GM18873 (cell line): Measurements from ENCODE around the gene LMAN1L.
"Not testable (repeated sequence)": the region's sequence is repeated elsewhere in the genome, so short reads cannot be mapped to it uniquely, and the experiment has no call there.

Experiments used
- ATAC-seq: cut with Tn5 transposase; IDR thresholded peaks from one replicate; pipeline ENCODE4 v1.9.1; 2021; ENCODE audit warnings: mild to moderate bottlenecking, moderate library complexity, moderate number of reproducible peaks; ENCODE audit not compliant: unreplicated experiment, low FRiP score

Gene LMAN1L

DNA sequence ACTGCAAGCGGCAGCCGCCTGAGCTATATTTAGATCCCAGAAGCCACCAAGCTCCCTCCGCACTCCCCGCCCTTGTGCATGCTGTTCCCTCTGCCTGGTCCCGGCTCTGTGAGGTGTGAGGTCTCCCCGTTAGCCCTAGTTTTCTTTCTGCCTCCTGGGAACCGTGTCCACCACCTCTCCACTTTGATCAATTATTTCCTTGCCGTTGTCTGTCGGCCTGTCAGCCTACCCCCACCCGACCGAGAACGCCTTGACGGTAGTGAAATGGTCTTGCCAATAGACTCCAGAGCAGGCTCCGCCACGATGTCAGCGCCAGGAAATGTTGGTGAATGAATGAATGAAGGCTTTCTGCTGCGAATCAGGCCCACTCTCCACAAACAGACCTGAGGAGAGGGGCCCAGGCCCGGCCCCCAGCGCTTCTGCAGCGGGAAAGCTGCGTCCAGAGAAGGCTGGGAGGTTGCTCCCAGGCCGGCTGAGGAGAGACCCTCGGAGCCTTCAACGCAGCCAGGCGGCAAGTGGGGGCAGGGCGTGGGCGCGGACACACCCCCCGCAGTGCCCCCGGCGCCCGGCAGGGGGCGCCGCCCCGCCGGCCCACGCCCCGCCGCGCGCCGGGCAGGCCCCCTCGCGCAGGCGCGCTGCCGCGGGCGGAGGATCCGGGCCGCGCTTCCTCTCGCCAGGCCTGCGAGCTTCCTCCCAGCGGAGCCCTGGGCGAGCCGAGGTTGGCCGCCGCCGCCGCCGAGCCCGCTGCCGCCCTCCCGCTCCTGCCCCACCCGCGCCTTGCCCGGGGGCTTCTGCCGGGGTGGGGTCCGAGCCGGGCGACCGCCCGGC, 31.0 kb upstream of the LMAN1L start, which contains the start of gene CSK:
CSK (plus strand) TSS at position 650 of the 828 bp plus-strand sequence. CDS start 16,218 bp downstream, outside the sequence.
- ATAC-seq, result no peak

DNA sequence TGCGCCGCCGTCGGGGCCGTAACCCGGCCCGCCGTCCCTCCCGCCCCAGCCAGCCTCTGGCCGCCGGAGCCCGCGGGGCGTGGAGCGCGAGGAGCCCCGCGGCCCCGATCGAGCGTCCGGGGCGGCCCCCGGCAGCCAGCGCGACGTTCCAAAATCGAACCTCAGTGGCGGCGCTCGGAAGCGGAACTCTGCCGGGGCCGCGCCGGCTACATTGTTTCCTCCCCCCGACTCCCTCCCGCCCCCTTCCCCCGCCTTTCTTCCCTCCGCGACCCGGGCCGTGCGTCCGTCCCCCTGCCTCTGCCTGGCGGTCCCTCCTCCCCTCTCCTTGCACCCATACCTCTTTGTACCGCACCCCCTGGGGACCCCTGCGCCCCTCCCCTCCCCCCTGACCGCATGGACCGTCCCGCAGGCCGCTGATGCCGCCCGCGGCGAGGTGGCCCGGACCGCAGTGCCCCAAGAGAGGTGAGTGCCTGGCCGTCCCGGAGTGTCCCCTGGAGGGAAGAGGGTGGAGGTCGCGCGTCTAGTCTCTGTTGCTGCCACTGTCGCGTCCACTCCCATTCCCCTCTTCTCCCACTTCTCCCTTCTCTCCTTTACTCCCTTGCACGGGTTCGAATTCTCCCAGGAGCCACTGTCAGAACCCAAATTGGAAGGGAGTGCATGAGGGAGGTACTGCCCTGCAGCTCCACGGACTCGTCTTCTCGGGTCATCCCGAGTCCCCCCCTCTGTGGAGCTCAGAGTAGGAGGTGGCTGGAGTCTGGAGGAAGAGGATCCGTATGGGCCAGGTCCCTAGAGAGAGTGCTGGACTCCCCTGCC, 30.2 kb upstream of the LMAN1L start:
- no peak for ATAC-seq

DNA sequence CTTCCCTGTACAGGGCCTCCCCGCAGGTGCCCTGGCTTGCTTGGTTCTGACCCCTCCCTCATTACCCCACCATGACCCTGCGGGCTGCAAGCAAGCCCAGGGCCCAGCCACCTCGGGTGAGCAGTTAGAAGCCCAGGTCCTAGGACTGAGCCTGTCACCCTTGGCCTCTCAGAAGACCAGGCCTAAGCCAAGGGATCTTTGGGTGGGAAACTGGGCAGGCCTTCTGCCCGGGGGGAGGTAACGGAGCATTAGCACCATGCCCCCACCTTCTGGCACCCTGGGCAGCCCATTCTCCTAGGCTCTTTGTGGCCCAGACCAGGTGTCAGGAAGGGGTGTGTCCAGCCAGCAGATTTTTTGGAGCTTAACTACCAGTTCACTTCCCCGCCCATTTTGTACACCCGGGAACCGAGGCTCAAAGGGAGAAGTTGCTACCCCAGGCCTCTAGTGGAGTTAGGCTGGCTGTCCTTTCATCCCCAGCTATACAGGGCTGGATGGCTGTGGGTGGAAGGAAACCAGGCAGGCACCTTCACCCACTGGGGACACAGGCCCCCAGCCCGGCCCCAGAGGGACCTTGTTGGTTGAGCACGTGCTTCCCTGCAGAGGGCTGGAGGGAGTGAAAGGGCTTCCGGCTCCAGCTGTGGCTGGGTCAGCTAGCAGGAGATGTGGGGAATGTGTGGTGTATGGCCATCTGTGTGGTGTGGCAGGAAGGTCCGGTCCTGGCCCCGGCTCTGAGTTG, 29.4 kb upstream of the LMAN1L start:
- no peak for ATAC-seq

DNA sequence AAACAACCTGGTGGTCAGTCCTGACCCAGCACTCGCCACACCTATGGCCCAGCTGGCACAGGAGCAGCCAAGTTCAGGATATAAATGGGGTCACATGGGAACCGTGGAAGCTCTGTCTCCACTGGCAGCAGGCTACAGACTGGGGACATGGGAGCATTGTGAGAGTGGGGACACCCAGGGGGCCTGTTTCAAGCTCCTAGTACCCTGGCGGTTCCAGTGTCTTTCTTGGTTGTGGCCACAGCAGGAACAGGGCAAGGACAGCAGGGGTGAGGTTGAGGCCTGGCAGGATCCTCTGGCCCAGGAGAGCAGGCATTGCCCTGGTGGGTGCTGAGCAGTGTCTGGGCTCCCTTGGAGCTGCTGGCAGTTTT, 28.8 kb upstream of the LMAN1L start:
- ATAC-seq, result no peak

DNA sequence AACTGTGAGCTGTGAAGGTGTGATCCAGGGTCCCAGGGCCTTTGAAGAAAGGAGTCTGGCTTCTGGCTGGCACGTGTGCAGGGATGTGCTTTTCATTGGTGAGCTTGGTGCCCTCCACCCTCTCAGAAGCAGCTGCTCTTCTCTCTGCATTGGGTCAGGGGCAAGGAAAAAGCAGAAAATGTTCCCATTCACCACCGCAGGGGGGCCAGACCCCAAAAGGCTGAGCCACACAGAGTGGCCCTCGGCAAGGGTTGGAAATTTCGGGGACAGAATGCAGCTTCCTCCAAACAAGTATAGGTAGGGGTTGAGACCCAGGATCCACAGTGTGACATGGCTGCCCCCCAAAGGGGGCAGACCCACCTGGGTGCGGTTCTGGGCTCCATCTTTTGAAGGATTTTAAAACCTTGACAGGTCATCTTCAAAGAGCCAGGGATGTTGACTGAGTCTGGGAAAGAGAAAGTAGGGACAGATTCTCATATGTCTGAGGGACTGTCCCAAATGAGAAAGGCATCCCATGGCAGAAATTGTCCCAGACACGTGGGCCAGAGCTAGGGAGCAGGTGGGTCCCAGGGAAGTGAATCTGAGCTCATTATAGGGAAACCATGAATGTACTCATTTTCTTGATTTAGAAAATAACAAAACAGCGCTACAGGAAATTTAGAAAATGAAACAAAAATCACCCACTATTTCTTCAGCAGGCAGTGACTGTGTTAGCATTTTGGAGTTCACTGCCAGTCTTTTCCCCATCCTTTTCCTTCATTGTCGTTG, 28.0 kb upstream of the LMAN1L start:
- no peak for ATAC-seq

DNA sequence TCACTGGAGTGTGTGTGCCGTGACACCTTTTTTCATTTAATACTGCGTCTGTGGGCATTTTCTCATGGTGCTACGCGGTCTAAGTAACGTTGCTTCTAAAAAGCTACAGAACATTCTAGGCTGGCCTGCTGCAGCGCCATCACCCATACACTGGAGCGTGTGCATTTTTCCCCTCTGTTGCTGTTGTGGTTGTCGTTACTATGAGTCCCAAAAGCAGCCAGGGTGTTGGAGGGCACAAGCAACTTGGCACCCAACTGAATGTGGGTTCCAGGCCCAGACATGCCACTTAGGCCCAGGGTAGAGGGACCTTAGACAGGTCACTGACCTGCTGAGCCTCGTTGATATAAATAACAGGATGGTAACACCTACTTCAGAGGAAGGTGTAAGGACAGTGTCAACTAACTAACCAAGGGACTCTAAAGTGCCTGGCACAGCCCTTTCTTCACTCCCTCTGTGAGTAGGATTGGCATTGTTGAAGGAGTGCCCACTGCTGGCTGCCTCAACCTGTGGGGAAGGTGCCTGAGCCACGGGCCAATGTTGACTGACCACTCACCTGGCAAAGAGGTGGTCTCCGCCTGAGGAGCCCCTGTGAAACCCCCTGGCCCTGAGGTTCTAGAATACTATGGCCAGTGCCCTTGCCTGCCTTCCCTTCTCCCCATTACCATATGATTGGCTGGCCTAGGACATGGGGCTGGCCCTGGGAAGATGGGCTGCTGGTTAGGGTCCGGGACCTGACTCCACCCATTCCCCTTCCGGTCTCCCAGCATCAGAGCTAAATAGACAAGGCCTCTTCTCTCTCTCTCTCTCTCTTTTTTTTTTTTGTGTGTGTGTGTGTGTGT, 27.2 kb upstream of the LMAN1L start:
- no peak for ATAC-seq

DNA sequence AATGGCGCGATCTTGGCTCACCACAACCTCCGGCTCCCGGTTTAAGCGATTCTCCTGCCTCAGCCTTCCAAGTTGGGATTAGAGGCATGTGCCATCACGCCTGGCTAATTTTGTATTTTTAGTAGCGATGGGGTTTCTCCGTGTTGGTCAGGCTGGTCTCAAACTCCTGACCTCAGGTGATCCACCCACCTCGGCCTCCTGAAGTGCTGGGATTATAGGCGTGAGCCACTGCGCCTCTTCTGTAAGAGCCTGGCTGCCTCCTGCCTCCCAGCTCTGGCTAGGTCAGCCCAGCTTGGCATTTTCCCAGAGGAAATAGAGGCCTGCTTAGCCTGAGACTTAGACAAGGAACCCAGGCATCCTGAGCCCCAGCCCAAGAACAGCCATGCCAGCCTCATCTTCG, 26.6 kb upstream of the LMAN1L start:
- ATAC-seq, result not testable (repeated sequence)

DNA sequence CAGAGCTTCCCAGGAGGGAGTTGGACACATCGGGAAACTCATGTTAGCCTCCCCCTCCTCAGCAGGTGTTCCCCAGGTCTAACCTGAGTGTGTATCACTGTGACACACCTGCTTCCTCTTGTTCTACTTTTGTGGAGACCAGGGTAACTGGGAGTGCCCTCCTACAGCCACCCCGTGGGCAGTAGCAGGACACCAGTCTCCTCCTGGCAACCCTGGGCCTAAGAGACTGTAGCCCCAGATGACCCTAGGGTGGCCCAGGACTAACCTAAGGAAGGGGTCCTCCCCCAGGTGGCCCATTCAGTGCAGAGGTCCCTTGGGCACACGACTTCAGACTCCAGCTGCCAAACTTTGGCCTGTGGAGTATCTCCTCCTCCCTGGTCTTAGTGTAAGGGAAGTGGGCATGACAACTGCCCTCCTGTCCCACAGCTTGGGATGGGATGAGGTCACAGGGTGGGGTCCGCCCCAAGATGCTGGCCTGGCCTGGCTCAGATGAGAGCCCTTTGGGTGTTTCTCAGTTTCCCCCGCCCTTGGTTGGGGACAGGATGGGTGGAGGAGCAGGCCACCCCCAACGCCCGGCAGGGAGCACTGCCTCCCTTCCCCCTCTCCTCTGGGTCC, 26.0 kb upstream of the LMAN1L start:
- ATAC-seq, result no peak

DNA sequence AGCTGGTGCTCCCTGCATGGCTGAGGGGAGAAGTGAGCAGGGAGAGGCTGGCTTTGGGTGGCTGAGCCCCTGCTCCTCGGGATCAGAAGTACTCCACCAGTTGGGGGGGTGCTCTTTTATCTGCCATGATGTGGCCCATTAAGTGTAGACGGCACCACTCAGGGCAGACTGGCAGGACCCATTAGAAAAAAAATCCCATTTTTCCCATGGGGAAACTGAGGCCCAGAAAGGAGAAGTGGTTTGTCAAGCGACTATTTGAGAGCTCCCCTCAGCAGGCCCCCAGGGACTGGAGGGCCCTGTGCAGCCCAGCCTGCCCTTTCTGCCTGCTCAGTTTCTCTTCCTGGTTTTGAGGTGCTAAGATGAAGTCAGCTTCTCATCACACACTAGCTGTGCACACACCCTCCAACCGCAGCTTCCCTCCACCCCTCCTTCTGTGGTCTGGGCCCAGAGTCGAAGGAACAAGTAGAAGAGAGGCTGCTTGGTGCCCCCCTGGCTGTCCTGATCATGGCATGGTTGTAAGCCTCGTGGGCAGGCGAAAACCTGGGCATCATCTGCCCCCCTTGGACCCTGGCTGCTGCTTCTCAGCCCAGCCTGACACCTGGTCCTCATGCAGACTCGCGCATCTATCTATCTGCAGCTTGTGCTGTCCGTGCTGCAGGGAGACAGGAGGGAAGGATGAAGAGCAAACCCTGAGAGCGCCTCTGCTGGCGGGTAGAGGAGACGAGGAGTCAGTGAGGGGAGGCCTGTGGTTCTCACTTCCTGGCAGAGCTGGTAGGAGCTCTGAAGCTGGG, 25.2 kb upstream of the LMAN1L start:
- ATAC-seq, result peak; percentile 40

DNA sequence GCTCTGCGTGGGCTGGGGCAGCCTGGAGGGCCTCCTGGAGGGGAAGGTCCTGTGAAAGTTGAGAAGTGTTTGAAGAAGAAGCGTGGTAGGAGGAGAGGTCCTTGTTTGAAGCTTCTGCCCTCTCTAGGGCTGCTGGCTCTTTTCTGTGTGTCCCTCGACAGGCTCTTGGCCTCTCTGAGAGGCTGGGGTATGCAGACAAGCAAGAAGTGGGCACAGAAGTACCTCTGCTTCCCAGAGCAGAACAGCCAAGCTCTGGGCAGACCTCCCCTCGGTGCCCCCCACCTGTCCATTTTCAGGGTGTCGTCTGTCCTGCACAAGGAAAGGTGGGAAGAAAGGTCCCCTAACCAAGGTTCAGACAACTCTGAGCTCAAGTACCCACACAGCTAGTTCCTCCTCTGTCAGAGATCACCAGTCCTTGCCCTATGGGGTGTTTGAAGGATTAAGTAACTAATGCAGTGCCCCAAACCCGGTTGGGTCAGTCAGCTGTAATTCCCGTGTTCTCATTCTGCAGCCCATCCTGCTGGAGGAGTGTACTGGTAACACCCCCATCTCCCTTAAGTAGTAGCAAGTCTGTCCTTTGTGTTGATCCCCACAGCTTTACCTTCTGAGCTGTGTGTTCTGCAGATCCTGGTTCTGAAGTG, 24.5 kb upstream of the LMAN1L start:
- ATAC-seq, result no peak

DNA sequence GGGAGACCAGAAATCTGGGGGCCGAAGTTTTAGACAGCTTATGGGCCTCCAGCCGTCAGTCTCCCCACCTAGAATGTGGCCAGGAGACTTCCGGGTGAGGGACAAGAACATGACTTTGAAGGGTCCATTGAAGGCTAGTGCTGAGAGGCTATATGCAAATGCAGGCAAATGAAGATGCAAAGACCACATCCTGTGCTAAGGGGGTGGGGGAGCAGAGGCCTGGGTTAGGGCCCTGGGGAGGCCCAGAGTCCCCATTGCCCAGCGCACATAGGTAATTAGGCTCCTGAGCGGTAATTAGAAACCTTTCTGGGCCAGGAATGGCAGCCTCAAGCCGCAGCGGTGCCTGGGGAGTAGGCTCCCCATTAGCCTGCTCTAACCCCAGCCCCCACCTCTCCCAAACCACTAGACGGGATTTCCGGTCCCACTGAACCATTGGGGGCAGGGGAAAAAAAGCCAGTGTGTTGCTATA, 23.9 kb upstream of the LMAN1L start:
- peak; percentile 26 for ATAC-seq

DNA sequence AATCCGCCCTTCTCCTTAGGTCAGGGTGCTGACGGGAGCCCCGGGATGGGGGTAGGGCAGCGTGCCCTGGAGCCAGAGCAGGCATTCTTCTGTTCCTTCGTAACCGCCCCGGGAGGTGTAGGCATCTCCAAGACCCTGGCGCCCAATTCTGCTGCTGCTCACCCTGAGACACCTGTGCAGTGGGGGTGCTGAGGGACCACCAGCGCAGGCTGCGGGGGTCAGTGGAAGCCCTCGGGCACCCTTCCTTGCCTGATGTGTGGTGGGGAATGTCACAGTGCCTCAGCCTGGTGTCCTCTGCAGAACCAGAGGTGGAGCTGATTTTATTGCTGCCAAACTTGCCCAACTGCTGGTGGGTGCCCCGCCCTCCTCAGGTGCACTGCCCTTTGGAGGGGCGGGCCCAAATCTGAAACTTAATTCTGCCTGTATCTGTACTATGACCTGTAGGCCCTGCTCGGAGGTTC, 23.4 kb upstream of the LMAN1L start:
- no peak for ATAC-seq

DNA sequence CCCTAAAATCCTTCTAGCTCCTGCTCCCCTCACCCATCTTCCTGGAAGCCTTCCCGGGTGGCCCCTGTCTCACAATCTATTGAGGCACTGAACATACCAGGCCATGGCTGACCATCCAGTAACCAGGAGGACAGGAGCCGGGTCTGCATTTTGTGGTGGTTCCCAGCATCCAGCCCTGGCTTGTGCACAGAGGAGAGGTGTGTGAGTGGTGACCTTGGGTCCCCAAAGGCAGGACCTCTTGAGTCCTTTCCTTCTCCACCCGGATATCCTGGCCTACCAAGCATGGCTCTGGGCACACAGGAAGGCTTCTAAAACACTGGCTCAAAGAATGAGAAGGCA, 22.9 kb upstream of the LMAN1L start:
- ATAC-seq, result no peak

DNA sequence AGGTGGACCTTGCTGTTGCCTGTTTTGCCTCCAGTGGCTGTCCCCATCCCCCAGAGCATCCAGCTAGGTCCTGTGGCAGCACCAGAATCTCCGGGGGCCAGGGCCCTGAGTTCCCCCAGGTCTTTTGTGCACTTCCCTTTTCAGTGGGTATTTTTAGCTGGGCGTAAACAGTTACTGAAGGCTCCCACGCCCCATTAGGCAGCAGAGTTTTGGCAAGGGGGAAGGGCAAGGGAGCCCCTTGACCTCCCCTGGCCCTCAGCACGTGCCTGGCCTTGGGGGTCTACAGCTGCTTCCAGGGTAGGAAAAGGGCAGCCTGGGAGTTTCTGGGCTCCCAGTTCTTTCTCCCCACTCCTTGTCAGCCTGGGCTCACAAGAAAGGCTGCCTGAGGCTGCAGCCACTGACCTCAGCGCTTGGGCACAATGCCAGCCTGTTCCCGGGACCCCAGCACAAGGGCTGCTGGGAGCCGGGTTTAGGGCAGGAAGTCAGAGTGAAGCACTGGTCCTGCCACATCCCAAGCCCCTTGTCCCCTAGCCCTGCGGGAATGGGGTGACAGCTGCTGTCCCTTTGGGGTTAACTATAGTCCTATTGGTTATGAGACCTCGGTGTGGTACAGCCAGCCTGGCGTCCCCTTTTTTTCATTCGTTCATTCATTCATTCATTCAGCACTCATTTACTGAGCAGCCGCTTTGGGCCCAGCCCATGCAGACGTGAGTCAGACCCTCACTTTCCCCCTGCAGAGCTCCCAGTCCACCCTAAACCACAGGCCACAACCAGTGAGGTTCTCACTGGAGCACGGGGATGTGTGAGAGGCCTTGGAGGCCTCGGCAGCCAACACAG, 22.3 kb upstream of the LMAN1L start:
- ATAC-seq, result no peak

DNA sequence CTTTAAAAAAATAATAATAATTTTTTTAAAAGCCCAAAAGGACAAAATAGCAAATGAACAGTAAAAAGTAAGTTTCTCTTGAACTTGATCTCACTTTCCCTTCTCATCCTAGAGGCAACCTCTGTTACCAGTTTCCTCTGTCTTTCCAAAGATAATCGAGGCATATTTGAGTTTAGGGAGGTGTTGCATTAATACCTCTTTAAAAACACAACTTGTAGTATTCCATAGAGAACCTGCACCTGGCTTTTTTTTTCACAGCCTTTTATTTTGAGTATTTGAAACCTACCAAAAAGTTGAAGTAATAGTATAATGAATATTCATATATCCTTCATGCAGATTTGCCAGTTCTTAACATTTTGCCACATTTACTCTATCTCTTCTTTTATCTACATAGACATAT, 21.6 kb upstream of the LMAN1L start:
- ATAC-seq, result no peak

DNA sequence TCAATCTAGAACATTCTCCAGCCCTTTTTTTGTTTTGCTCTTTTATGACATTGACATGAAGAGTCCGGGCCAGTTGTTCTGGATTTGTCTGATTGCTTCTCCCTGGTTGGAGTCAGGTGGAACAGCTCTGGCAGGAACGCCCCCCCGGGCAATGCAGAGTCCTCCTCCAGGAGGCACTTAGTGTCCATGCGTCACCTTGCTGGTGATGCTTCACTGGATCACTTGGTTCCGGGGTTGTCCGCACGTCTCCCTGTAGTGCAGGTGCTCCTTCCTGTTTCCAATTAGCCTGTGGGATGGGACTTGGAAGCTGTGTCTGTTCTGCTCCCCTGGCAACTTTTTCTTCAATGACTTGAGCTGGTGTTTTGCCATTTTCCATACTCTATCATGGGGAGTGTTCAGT, 21.0 kb upstream of the LMAN1L start:
- ATAC-seq, result no peak
